ENCODE results near the gene FAM13B.
"Not testable (repeated sequence)": the region's sequence is repeated elsewhere in the genome, so short reads cannot be mapped to it uniquely, and the experiment has no call there.

- TF ChIP-seq CTCF (conservative IDR thresholded peaks at IDR 0.05; ENCODE audit: low read depth, low read length); EZH2 (IDR thresholded peaks at IDR 0.05; ENCODE audit: low read length, unreplicated experiment): not testable (repeated sequence)
Measured at GRCh38 chr5:138045283-138045682, 12.4 kb upstream of the FAM13B start.
